Fibroblast of mammary gland (primary cell): ENCODE measurements around the gene UQCRFS1.

Source experiments
- DNase-seq: peaks from one replicate; pipeline ENCODE4 v3.0.0-alpha.2; 2010; ENCODE audit warnings: low read depth
- H3K4me3 ChIP-seq: 2 replicates; pipeline ENCODE4 v1.5.1; 2011; ENCODE audit warnings: low read depth, mild to moderate bottlenecking, low read length, moderate library complexity; ENCODE audit not compliant: control insufficient read depth
- CTCF ChIP-seq: conservative IDR thresholded peaks from 2 replicates; pipeline ENCODE4 v1.5.1; 2011; ENCODE audit warnings: low read depth, low read length, inconsistent platforms; ENCODE audit not compliant: control insufficient read depth, insufficient read depth

UQCRFS1 gene

GRCh38 chr19:29188289-29189032, 24.5 kb downstream of the UQCRFS1 start:
- no peak for DNase-seq
- no peak overlapping the region for H3K4me3 ChIP-seq
- no peak for TF ChIP-seq CTCF

- no peak overlapping the region for H3K4me3 ChIP-seq
- no peak for DNase-seq
- TF ChIP-seq CTCF, result no peak
Observed at GRCh38 chr19:29187676-29188075, 25.3 kb downstream of the UQCRFS1 start.

- H3K4me3 ChIP-seq, result no peak overlapping the region
- no peak for DNase-seq
- no peak for TF ChIP-seq CTCF
Observed at GRCh38 chr19:29185427-29185826, 27.5 kb downstream of the UQCRFS1 start.

GRCh38 chr19:29176981-29177754, 35.8 kb downstream of the UQCRFS1 start:
- no peak for DNase-seq
- no peak for TF ChIP-seq CTCF
- no peak overlapping the region for H3K4me3 ChIP-seq

- no peak overlapping the region for H3K4me3 ChIP-seq
- DNase-seq, result no peak
- no peak for TF ChIP-seq CTCF
Observed at GRCh38 chr19:29173896-29174295, 39.1 kb downstream of the UQCRFS1 start.

GRCh38 chr19:29172302-29172701, 40.6 kb downstream of the UQCRFS1 start:
- DNase-seq, result no peak
- no peak overlapping the region for H3K4me3 ChIP-seq
- TF ChIP-seq CTCF, result no peak
